Skeletal muscle tissue (tissue), 4 donors: Measurements from ENCODE around the gene DNAJA2. TPM values are rescaled to one million over a fixed set of nuclear protein-coding genes. Genes with fewer than 3 reads are reported as not detected.

Experiments used
- H3K27ac ChIP-seq: one replicate; pipeline ENCODE4 v1.7.0; 2013; ENCODE audit warnings: mild to moderate bottlenecking, low read depth, low read length, inconsistent platforms
- H3K27me3 ChIP-seq, 3 donors: one replicate each; pipeline ENCODE4 v1.7.0; 2013; ENCODE audit warnings: low read length in 3 of 3; ENCODE audit not compliant: control insufficient read depth in 3 of 3, insufficient read depth in 3 of 3
- H3K36me3 ChIP-seq, 3 donors: one replicate each; pipeline ENCODE4 v1.7.0; 2013; ENCODE audit warnings: low read length in 3 of 3; ENCODE audit not compliant: control insufficient read depth in 3 of 3, insufficient read depth in 3 of 3
- H3K4me1 ChIP-seq, 3 donors: one replicate each; pipeline ENCODE4 v1.7.0; 2013; ENCODE audit warnings: low read length in 3 of 3, mild to moderate bottlenecking in 3 of 3; ENCODE audit not compliant: control insufficient read depth in 3 of 3, insufficient read depth in 3 of 3
- H3K4me3 ChIP-seq, 3 donors: one replicate each; pipeline ENCODE4 v1.7.0; 2013; ENCODE audit warnings: low read length in 3 of 3
- H3K9ac ChIP-seq, 3 donors: one replicate each; pipeline ENCODE4 v1.7.0; 2013; ENCODE audit warnings: low read length in 3 of 3, mild to moderate bottlenecking in 3 of 3, moderate library complexity in 2 of 3, low read depth in 1 of 3
- H3K9me3 ChIP-seq, 3 donors: one replicate each; pipeline ENCODE4 v1.7.0; 2013; ENCODE audit warnings: low read length in 3 of 3; ENCODE audit not compliant: control insufficient read depth in 3 of 3
- total RNA-seq: library from RNA; depleted of rRNA; stranded (reverse); fragments of >200 nt; gene quantifications from one replicate; pipeline ENCODE4 v1.2.3, GENCODE V29; 2014
- donor health status: Osteomylitis.

The DNAJA2 gene
- total RNA-seq, 1 donor from 2014 or later, result 44.9 TPM

GRCh38 chr16:46976550-46976949 is 3.1 kb upstream of the DNAJA2 start:
- no peaks in the 10 kb centered on the region for H3K9me3 ChIP-seq
- no peak overlapping the region for H3K9ac ChIP-seq
- no peaks in the 10 kb centered on the region for H3K27me3 ChIP-seq
- H3K36me3 ChIP-seq, result no peaks in the 10 kb centered on the region
- H3K4me3 ChIP-seq, result no peak overlapping the region
- peaks cover 11 to 19% (median 19%) of the 10 kb centered on the region in 3 donors for H3K4me1 ChIP-seq
- no peak overlapping the region for H3K27ac ChIP-seq

GRCh38 chr16:46975908-46976470 is 2.5 kb upstream of the DNAJA2 start:
- Histone ChIP-seq H3K9me3 (no peaks in the 10 kb centered on the region), H3K27me3 (no peaks in the 10 kb centered on the region), H3K4me1 (peaks cover 11 to 22% (median 19%) of the 10 kb centered on the region in 3 donors), H3K36me3 (peaks cover 0 to 4% (median 3%) of the 10 kb centered on the region in 3 donors), H3K9ac (no peak overlapping the region), H3K4me3 (no peak overlapping the region), H3K27ac (no peak overlapping the region)

GRCh38 chr16:46975165-46975564 is 1.7 kb upstream of the DNAJA2 start:
- H3K9ac ChIP-seq, result no peak overlapping the region
- peaks cover 0 to 4% (median 4%) of the 10 kb centered on the region in 3 donors for H3K36me3 ChIP-seq
- no peak overlapping the region for H3K4me3 ChIP-seq
- peaks cover 11 to 24% (median 19%) of the 10 kb centered on the region in 3 donors for H3K4me1 ChIP-seq
- no peak overlapping the region for H3K27ac ChIP-seq
- no peaks in the 10 kb centered on the region for H3K9me3 ChIP-seq
- H3K27me3 ChIP-seq, result no peaks in the 10 kb centered on the region

GRCh38 chr16:46974352-46974751 is 878 bp upstream of the DNAJA2 start:
- peaks cover 14 to 32% (median 21%) of the 10 kb centered on the region in 3 donors for H3K4me1 ChIP-seq
- peak overlapping the region; percentile 66 to 82 (median 82) for H3K4me3 ChIP-seq
- no peaks in the 10 kb centered on the region for H3K27me3 ChIP-seq
- H3K9ac ChIP-seq, result peak overlapping the region; percentile 85 to 97 (median 94)
- H3K27ac ChIP-seq, result peak overlapping the region; percentile 92
- no peaks in the 10 kb centered on the region for H3K9me3 ChIP-seq
- peaks cover 1 to 4% (median 4%) of the 10 kb centered on the region in 3 donors for H3K36me3 ChIP-seq

GRCh38 chr16:46973996-46974324 is 486 bp upstream of the DNAJA2 start:
- peaks cover 16 to 35% (median 24%) of the 10 kb centered on the region in 3 donors for H3K4me1 ChIP-seq
- H3K36me3 ChIP-seq, result peaks cover 4% of the 10 kb centered on the region in 3 donors
- H3K9me3 ChIP-seq, result no peaks in the 10 kb centered on the region
- H3K27me3 ChIP-seq, result no peaks in the 10 kb centered on the region
- H3K4me3 ChIP-seq, result peak overlapping the region; percentile 66 to 82 (median 82)
- peak overlapping the region; percentile 85 to 97 (median 94) for H3K9ac ChIP-seq
- H3K27ac ChIP-seq, result peak overlapping the region; percentile 92

GRCh38 chr16:46972429-46973206 is 856 bp downstream of the DNAJA2 start:
- no peaks in the 10 kb centered on the region for H3K9me3 ChIP-seq
- peaks cover 19 to 35% (median 27%) of the 10 kb centered on the region in 3 donors for H3K4me1 ChIP-seq

GRCh38 chr16:46971271-46971670 is 2.2 kb downstream of the DNAJA2 start:
- H3K36me3 ChIP-seq, result peaks cover 24 to 28% (median 24%) of the 10 kb centered on the region in 3 donors
- no peaks in the 10 kb centered on the region for H3K27me3 ChIP-seq
- H3K27ac ChIP-seq, result no peak overlapping the region
- no peak overlapping the region for H3K4me3 ChIP-seq
- no peak overlapping the region for H3K9ac ChIP-seq
- peaks cover 19 to 35% (median 24%) of the 10 kb centered on the region in 3 donors for H3K4me1 ChIP-seq
- no peaks in the 10 kb centered on the region for H3K9me3 ChIP-seq

More at GRCh38 chr16:46972429-46973206, 856 bp downstream of the DNAJA2 start:
- H3K9ac ChIP-seq, result peak overlapping the region; percentile 85 to 94 (median 88)
- no peaks in the 10 kb centered on the region for H3K27me3 ChIP-seq
- peak overlapping the region; percentile 66 to 90 (median 82) for H3K4me3 ChIP-seq
- peaks cover 12 to 14% (median 12%) of the 10 kb centered on the region in 3 donors for H3K36me3 ChIP-seq
- peak overlapping the region; percentile 92 for H3K27ac ChIP-seq

GRCh38 chr16:46970089-46970488 is 3.4 kb downstream of the DNAJA2 start:
- Histone ChIP-seq H3K4me3 (no peak overlapping the region), H3K27me3 (no peaks in the 10 kb centered on the region), H3K9ac (no peak overlapping the region), H3K36me3 (peaks cover 34 to 37% (median 34%) of the 10 kb centered on the region in 3 donors), H3K27ac (no peak overlapping the region), H3K4me1 (peaks cover 19 to 35% (median 24%) of the 10 kb centered on the region in 3 donors), H3K9me3 (no peaks in the 10 kb centered on the region)

- no peak overlapping the region for H3K9ac ChIP-seq
- H3K27me3 ChIP-seq, result no peaks in the 10 kb centered on the region
- H3K27ac ChIP-seq, result no peak overlapping the region
- peaks cover 15 to 27% (median 19%) of the 10 kb centered on the region in 3 donors for H3K4me1 ChIP-seq
- H3K36me3 ChIP-seq, result peaks cover 46 to 55% (median 50%) of the 10 kb centered on the region in 3 donors
- H3K9me3 ChIP-seq, result no peaks in the 10 kb centered on the region
- no peak overlapping the region for H3K4me3 ChIP-seq
These were observed 5.4 kb downstream of the DNAJA2 start for GRCh38 chr16:46968063-46968435.

GRCh38 chr16:46962629-46963028 is 10.8 kb downstream of the DNAJA2 start:
- Histone ChIP-seq H3K4me3 (no peak overlapping the region), H3K9ac (no peak overlapping the region), H3K36me3 (peaks cover 47 to 77% (median 65%) of the 10 kb centered on the region in 3 donors), H3K9me3 (no peaks in the 10 kb centered on the region), H3K27me3 (no peaks in the 10 kb centered on the region), H3K4me1 (peaks cover 10 to 13% (median 12%) of the 10 kb centered on the region in 3 donors), H3K27ac (peak overlapping the region; percentile 15)
